ENCODE results near the gene BMAL2. TPM values are rescaled to one million over a fixed set of nuclear protein-coding genes. Genes with fewer than 3 reads are reported as not detected.

Gene BMAL2
- total RNA-seq, 1 experiment from 2014 or later = 19.6 TPM

- in situ Hi-C loops (cut with HindIII; ENCODE audit: low pct_unique_long_range_greater_than_20kb, low sequenced_read_pairs) = no loop called here
- DNase-seq (ENCODE audit: low read depth) = peak; percentile 89
Measured at GRCh38 chr12:27343255-27344000, 10.8 kb downstream of the BMAL2 start.

- DNase-seq (ENCODE audit: low read depth) = peak; percentile 34
- in situ Hi-C loops (cut with HindIII; ENCODE audit: low pct_unique_long_range_greater_than_20kb, low sequenced_read_pairs) = no loop called here
Measured at GRCh38 chr12:27344246-27344645, 11.6 kb downstream of the BMAL2 start.

- in situ Hi-C loops (cut with HindIII; ENCODE audit: low pct_unique_long_range_greater_than_20kb, low sequenced_read_pairs) = no loop called here
- DNase-seq (ENCODE audit: low read depth) = no peak
Measured at GRCh38 chr12:27344760-27345159, 12.1 kb downstream of the BMAL2 start.

GRCh38 chr12:27345376-27345775 lies 12.7 kb downstream of the BMAL2 start:
- peak; percentile 65 for DNase-seq (ENCODE audit: low read depth)
- in situ Hi-C loops (cut with HindIII; ENCODE audit: low pct_unique_long_range_greater_than_20kb, low sequenced_read_pairs) = no loop called here

- in situ Hi-C loops (cut with HindIII; ENCODE audit: low pct_unique_long_range_greater_than_20kb, low sequenced_read_pairs) = no loop called here
- no peak for DNase-seq (ENCODE audit: low read depth)
Measured at GRCh38 chr12:27347779-27348178, 15.1 kb downstream of the BMAL2 start.

GRCh38 chr12:27351476-27351875 lies 18.8 kb downstream of the BMAL2 start:
- no peak for DNase-seq (ENCODE audit: low read depth)

GRCh38 chr12:27355486-27355885 lies 22.9 kb downstream of the BMAL2 start:
- in situ Hi-C loops (cut with HindIII; ENCODE audit: low pct_unique_long_range_greater_than_20kb, low sequenced_read_pairs) = no loop called here
- DNase-seq (ENCODE audit: low read depth) = no peak

More at GRCh38 chr12:27351476-27351875, 18.8 kb downstream of the BMAL2 start:
- in situ Hi-C loops (cut with HindIII; ENCODE audit: low pct_unique_long_range_greater_than_20kb, low sequenced_read_pairs) = no loop called here

- DNase-seq (ENCODE audit: low read depth) = no peak
- in situ Hi-C loops (cut with HindIII; ENCODE audit: low pct_unique_long_range_greater_than_20kb, low sequenced_read_pairs) = no loop called here
Measured at GRCh38 chr12:27355979-27356378, 23.3 kb downstream of the BMAL2 start.

GRCh38 chr12:27359578-27360340 lies 27.1 kb downstream of the BMAL2 start:
- no peak for DNase-seq (ENCODE audit: low read depth)
- in situ Hi-C loops (cut with HindIII; ENCODE audit: low pct_unique_long_range_greater_than_20kb, low sequenced_read_pairs) = no loop called here

GRCh38 chr12:27361372-27361771 lies 28.7 kb downstream of the BMAL2 start:
- no peak for DNase-seq (ENCODE audit: low read depth)
- in situ Hi-C loops (cut with HindIII; ENCODE audit: low pct_unique_long_range_greater_than_20kb, low sequenced_read_pairs) = no loop called here

GRCh38 chr12:27366621-27367020 lies 34.0 kb downstream of the BMAL2 start:
- in situ Hi-C loops (cut with HindIII; ENCODE audit: low pct_unique_long_range_greater_than_20kb, low sequenced_read_pairs) = no loop called here
- no peak for DNase-seq (ENCODE audit: low read depth)

- in situ Hi-C loops (cut with HindIII; ENCODE audit: low pct_unique_long_range_greater_than_20kb, low sequenced_read_pairs) = no loop called here
Measured at GRCh38 chr12:27367078-27367477, 34.4 kb downstream of the BMAL2 start.

GRCh38 chr12:27382171-27382795 lies 49.6 kb downstream of the BMAL2 start:
- in situ Hi-C loops (cut with HindIII; ENCODE audit: low pct_unique_long_range_greater_than_20kb, low sequenced_read_pairs) = no loop called here
- DNase-seq (ENCODE audit: low read depth) = peak; percentile 48

More at GRCh38 chr12:27367078-27367477, 34.4 kb downstream of the BMAL2 start:
- DNase-seq (ENCODE audit: low read depth) = no peak

Other genes starting within 250 kb of the BMAL2 start
- 1.9 and 25.5 TPM in 2 replicates for gene STK38L, start 88.5 kb upstream of the BMAL2 start, total RNA-seq (2014; rRNA removed; shearing (Covaris generic); ENCODE audit: low replicate concordance)
- 0.78 TPM in 1 of 2 replicates, not detected in the other for gene SMCO2, start 113.9 kb downstream of the BMAL2 start, total RNA-seq (2014; rRNA removed; shearing (Covaris generic); ENCODE audit: low replicate concordance)
- gene PPFIBP1, start 191.4 kb downstream of the BMAL2 start, total RNA-seq (2014; rRNA removed; shearing (Covaris generic); ENCODE audit: low replicate concordance) = 50.7 and 55.8 TPM in 2 replicates